B cell (primary cell): ENCODE measurements around the gene FAM162A. TPM values are rescaled to one million over a fixed set of nuclear protein-coding genes. Genes with fewer than 3 reads are reported as not detected.

Experiments
- ATAC-seq: fragments of 200-7000 bp; cut with Tn5 transposase; one replicate; pipeline ENCODE4 v1.10.0; 2021; ENCODE audit warnings: low read depth, mild to moderate bottlenecking, moderate number of reproducible peaks, moderate library complexity
- CTCF ChIA-PET: fragments of 350-600 bp; sonication (Branson Sonifier 250); formaldehyde crosslinking; loops from one replicate; lab custom pipeline; 2021; ENCODE audit warnings: antibody characterized with exemption, inconsistent platforms; lab: Charles Lee
- POLR2A ChIA-PET: fragments of 350-600 bp; sonication (Branson Sonifier 250); formaldehyde crosslinking; loops from one replicate; lab custom pipeline; 2021; ENCODE audit warnings: antibody characterized with exemption; lab: Charles Lee
- DNase-seq: peaks from one replicate; pipeline ENCODE4 v3.0.0; 2013
- H2AFZ ChIP-seq: 2 replicates; pipeline ENCODE4 v1.6.1; 2012; ENCODE audit warnings: mild to moderate bottlenecking, low read depth, low read length; ENCODE audit not compliant: insufficient read depth, poor library complexity, severe bottlenecking
- H3K27ac ChIP-seq, 2 donors: 1 replicate in 1 of 2; 2 replicates in 1 of 2; pipeline ENCODE4 v1.5.1; 2012 to 2013; ENCODE audit warnings: low read length in 2 of 2, mild to moderate bottlenecking in 2 of 2, moderate library complexity in 1 of 2
- H3K27me3 ChIP-seq, 4 experiments: fragments of 200-600 bp in 1 of 4; sonication (generic) in 1 of 4; replicated peaks in 1 of 4; 1 replicate in 2 of 4; 2 replicates in 2 of 4; pipeline versions ENCODE4 v1.6.1 to v1.7.0; 2013 to 2016; ENCODE audit warnings: low read length in 3 of 4, mild to moderate bottlenecking in 2 of 4, mixed read lengths in 1 of 4, moderate library complexity in 1 of 4; ENCODE audit not compliant: insufficient read depth in 4 of 4, control insufficient read depth in 3 of 4; ENCODE audit errors: control extremely low read depth in 1 of 4
- H3K36me3 ChIP-seq, 2 experiments: replicated peaks in 1 of 2; 1 replicate in 1 of 2; 2 replicates in 1 of 2; pipeline versions ENCODE4 v1.6.1 to v1.7.1; 2013; ENCODE audit warnings: low read length in 1 of 2; ENCODE audit not compliant: insufficient read depth in 2 of 2, control insufficient read depth in 1 of 2; ENCODE audit errors: control extremely low read depth in 1 of 2, extremely low read depth in 1 of 2
- H3K4me1 ChIP-seq, 2 donors: fragments of 200-600 bp in 1 of 2; sonication (generic) in 1 of 2; 1 replicate in 1 of 2; 2 replicates in 1 of 2; pipeline versions ENCODE4 v1.5.1 to v1.6.1; 2013 to 2017; ENCODE audit warnings: low read length in 2 of 2; ENCODE audit not compliant: control insufficient read depth in 2 of 2, insufficient read depth in 2 of 2
- H3K4me2 ChIP-seq: replicated peaks from 2 replicates; pipeline ENCODE3; 2012; ENCODE audit warnings: mild to moderate bottlenecking, low read depth, low read length; ENCODE audit not compliant: poor library complexity, severe bottlenecking
- H3K4me3 ChIP-seq, 5 experiments: fragments of 200-600 bp in 1 of 5; sonication (generic) in 1 of 5; 1 replicate in 3 of 5; 2 replicates in 2 of 5; pipeline versions ENCODE4 v1.5.1 to v1.7.0; 2011 to 2016; ENCODE audit warnings: low read length in 4 of 5, mild to moderate bottlenecking in 4 of 5, low read depth in 2 of 5, control low read depth in 1 of 5, moderate library complexity in 1 of 5; ENCODE audit not compliant: insufficient read depth in 1 of 5; ENCODE audit errors: control extremely low read depth in 1 of 5, extremely low read depth in 1 of 5
- H3K79me2 ChIP-seq: fragments of 200-600 bp; sonication (generic); one replicate; pipeline ENCODE4 v1.6.0; 2016; ENCODE audit warnings: low read length; ENCODE audit not compliant: control insufficient read depth, insufficient read depth
- H3K9ac ChIP-seq: fragments of 200-600 bp; sonication (generic); 2 replicates; pipeline ENCODE4 v1.6.1; 2017; ENCODE audit warnings: mild to moderate bottlenecking, low read length, moderate library complexity
- H3K9me3 ChIP-seq, 3 donors: one replicate each; pipeline versions ENCODE4 v1.6.1 to v1.7.1; 2013; ENCODE audit warnings: low read length in 2 of 3; ENCODE audit not compliant: control insufficient read depth in 2 of 3, insufficient read depth in 1 of 3; ENCODE audit errors: control extremely low read depth in 1 of 3
- H4K20me1 ChIP-seq: 2 replicates; pipeline ENCODE4 v1.6.0; 2012; ENCODE audit warnings: mild to moderate bottlenecking, low read length; ENCODE audit not compliant: insufficient read depth, control insufficient read depth, poor library complexity, severe bottlenecking
- H3K27ac Mint-ChIP-seq: one replicate; pipeline ENCODE4 v1.8.0; 2021; ENCODE audit warnings: mixed read lengths
- H3K27me3 Mint-ChIP-seq: one replicate; pipeline ENCODE4 v1.8.0; 2021; ENCODE audit warnings: mixed read lengths
- H3K4me1 Mint-ChIP-seq: one replicate; pipeline ENCODE4 v1.8.0; 2021; ENCODE audit warnings: mixed read lengths
- H3K4me3 Mint-ChIP-seq: one replicate; pipeline ENCODE4 v1.8.0; 2021; ENCODE audit warnings: mixed read lengths
- H3K9me3 Mint-ChIP-seq: one replicate; pipeline ENCODE4 v1.8.0; 2022; ENCODE audit warnings: mixed read lengths; ENCODE audit not compliant: insufficient read depth
- EZH2 ChIP-seq: IDR thresholded peaks from 2 replicates; pipeline ENCODE4 v1.6.1; 2012; ENCODE audit warnings: borderline replicate concordance, low read depth, mild to moderate bottlenecking, moderate library complexity, low read length; ENCODE audit not compliant: insufficient read depth, poor library complexity, severe bottlenecking
- WGBS: methylation state at CpG from one replicate; pipeline ENCODE4 v1.1.5; 2013; ENCODE audit warnings: missing lambda C conversion rate; ENCODE audit not compliant: insufficient coverage; 5-methylcytosine and 5-hydroxymethylcytosine counted together
- intact Hi-C: fragments of 100-400 bp; cut with micrococcal nuclease; formaldehyde crosslinking; loops from one replicate; pipeline ENCODE4 v1.10.0; 2022
- polyA plus RNA-seq: library from polyadenylated mRNA; depleted of rRNA; stranded (reverse); fragments of >200 nt; gene quantifications from 2 replicates; pipeline ENCODE4 v1.2.3, GENCODE V29; 2012
- total RNA-seq, 2 donors: library from RNA; stranded (reverse); fragments of 120-200 nt in 1 of 2; gene quantifications; 1 replicate in 1 of 2; 2 replicates in 1 of 2; pipeline versions ENCODE4 v1.2.3 to v1.2.4, GENCODE V29; 2013 to 2022
- TF ChIP-seq, protein P1 (sequence below): fragments of 200-600 bp; IDR thresholded peaks from one replicate; pipeline ENCODE4 v1.8.0; 2022; ENCODE audit warnings: antibody characterized with exemption, mild to moderate bottlenecking

Gene FAM162A
- total and polyA plus RNA-seq, 2 donors (not counting 1 experiment from before 2014, with no cell fraction given): 10.9 to 17.5 TPM

DNA sequence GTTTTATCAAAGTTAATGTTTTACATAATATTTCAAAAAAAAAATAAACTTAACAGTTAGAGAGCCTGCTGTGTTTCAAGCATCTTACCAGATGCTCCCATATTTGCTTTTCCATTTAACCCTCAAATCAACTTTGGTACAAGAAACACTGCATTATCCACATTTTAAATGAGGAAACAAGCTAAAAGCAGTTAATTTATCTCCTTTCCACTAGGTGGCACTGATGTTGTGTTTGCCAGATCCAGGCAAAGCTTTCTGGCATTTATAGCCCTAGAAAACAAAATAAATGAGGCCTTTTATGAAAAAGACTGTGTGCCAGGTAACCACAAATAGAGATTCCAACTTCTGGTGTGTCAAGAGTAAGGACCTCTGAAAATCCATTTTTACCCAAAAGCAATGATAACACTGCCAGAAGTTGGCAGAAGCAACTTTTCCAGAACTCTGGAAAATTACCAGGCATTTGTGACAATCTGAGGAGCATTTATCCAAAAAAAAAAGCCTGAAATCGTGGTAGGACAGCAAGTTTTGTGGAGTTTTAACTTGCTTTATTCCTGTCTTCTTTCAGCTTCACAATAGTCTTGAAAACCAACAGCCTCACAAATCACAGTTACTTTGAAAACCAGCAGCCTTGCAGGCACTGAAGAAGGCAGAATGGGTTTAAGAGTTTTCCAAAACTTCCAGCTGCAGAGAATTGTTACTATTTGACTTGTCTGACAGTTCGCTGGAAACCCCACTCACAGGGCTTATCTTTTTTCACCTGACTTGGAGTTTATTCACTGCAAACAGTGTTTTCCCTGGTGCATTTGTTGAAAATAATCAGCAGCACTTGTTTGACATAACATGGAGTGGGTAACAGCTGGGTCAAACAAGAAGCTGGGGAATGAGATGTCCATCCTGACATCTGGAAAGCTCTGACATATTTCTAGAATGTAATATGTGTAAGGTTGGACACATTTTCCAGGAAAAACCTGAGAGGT lies 9.2 kb downstream of the FAM162A start:
- Mint-ChIP-seq H3K4me1 (peaks cover 13% of the 10 kb centered on the region), H3K4me3 (no peak overlapping the region), H3K9me3 (no peaks in the 10 kb centered on the region), H3K27me3 (no peaks in the 10 kb centered on the region), H3K27ac (no peak overlapping the region)
- ChIA-PET CTCF (interaction anchor here (0.5 to 3.2 kb wide), 29 partner anchors 9 to 847 kb away, joined by 3 to 38 read pairs (median 4); partner anchors contain the start of genes FAM162A, KPNA1, MIX23 and PARP14), POLR2A (interaction anchor here (0.6 to 1.0 kb wide), 3 partner anchors 9 to 206 kb away, joined by 3 to 4 read pairs (median 3); partner anchors contain the start of gene FAM162A)
- DNase-seq: peak; percentile 66
- intact Hi-C loops: loop anchor here (1.0 to 10.0 kb wide), 3 partner anchors 62 to 636 kb away; no protein-coding TSS in a partner anchor
- Histone ChIP-seq H3K9me3 (no peaks in the 10 kb centered on the region), H3K4me2 (no peak overlapping the region), H3K27me3 (no peaks in the 10 kb centered on the region), H4K20me1 (no peaks in the 10 kb centered on the region), H3K4me1 (no peaks in the 10 kb centered on the region), H3K27ac (no peak overlapping the region), H3K9ac (no peak overlapping the region), H3K79me2 (peaks cover 14% of the 10 kb centered on the region), H3K4me3 (no peak overlapping the region), H3K36me3 (no peaks in the 10 kb centered on the region), H2AFZ (no peak overlapping the region)
- no peak for TF ChIP-seq EZH2
- TF ChIP-seq, protein P1, sequence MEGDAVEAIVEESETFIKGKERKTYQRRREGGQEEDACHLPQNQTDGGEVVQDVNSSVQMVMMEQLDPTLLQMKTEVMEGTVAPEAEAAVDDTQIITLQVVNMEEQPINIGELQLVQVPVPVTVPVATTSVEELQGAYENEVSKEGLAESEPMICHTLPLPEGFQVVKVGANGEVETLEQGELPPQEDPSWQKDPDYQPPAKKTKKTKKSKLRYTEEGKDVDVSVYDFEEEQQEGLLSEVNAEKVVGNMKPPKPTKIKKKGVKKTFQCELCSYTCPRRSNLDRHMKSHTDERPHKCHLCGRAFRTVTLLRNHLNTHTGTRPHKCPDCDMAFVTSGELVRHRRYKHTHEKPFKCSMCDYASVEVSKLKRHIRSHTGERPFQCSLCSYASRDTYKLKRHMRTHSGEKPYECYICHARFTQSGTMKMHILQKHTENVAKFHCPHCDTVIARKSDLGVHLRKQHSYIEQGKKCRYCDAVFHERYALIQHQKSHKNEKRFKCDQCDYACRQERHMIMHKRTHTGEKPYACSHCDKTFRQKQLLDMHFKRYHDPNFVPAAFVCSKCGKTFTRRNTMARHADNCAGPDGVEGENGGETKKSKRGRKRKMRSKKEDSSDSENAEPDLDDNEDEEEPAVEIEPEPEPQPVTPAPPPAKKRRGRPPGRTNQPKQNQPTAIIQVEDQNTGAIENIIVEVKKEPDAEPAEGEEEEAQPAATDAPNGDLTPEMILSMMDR: peak; percentile 94
- 100% methylated on average over 1 of the region's 2 CpGs for WGBS
- ATAC-seq: no peak
